ENCODE results near the gene ZMYND8. TPM values are rescaled to one million over a fixed set of nuclear protein-coding genes. Genes with fewer than 3 reads are reported as not detected.

ZMYND8 gene
- total RNA-seq, 1 experiment from 2014 or later: 29.0 TPM

DNA sequence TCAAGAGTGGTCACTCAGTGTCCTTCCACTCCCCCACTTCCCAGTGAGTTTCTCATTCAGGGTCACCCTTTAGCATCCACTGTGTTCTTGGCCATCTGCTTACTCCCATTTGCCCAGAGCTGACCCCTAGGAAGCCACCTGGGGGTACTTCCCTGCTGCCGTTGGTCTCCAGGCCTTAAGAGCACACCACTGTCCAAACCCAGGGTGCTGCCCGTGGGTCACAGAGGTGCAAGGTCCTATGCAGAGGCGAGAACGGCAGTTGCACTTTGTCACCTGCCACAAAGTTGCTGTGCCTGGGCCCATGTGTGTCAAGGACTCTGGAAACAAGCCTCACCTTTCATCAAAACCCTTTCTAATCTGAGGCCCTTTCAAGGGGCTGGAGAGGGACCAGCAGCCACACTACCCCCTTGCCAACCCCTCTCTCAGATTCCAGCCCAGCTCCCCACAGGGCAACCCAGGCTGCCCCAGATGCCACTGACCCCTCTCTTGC, 191.1 kb downstream of the ZMYND8 start:
- H3K4me1 ChIP-seq (ENCODE audit: control insufficient read depth in 1 of 2, insufficient read depth in 2 of 2, low read length in 2 of 2): no peaks in the 10 kb centered on the region
- TF ChIP-seq SP1 (IDR thresholded peaks at IDR 0.05; ENCODE audit: low read depth): no peak
- no peak for TF ChIP-seq CTCF (IDR thresholded peaks at IDR 0.05 in 2 of 3, conservative IDR thresholded peaks at IDR 0.05 in 1 of 3; ENCODE audit: borderline replicate concordance in 1 of 3, insufficient read depth in 1 of 3, low read depth in 2 of 3, low read length in 2 of 3)
- TF ChIP-seq, protein P1, sequence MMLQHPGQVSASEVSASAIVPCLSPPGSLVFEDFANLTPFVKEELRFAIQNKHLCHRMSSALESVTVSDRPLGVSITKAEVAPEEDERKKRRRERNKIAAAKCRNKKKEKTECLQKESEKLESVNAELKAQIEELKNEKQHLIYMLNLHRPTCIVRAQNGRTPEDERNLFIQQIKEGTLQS (IDR thresholded peaks at IDR 0.05): no peak
- TF ChIP-seq RAD21 (IDR thresholded peaks at IDR 0.05; ENCODE audit: low read depth): no peak
- TF ChIP-seq, protein P2, sequence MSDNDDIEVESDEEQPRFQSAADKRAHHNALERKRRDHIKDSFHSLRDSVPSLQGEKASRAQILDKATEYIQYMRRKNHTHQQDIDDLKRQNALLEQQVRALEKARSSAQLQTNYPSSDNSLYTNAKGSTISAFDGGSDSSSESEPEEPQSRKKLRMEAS (IDR thresholded peaks at IDR 0.05): no peak
- no peak for TF ChIP-seq ELF1 (IDR thresholded peaks at IDR 0.05; ENCODE audit: borderline replicate concordance, low read depth)
- no peak for TF ChIP-seq JUND (IDR thresholded peaks at IDR 0.05)
- TF ChIP-seq SRF (IDR thresholded peaks at IDR 0.05; ENCODE audit: low read depth): no peak
- no peak for TF ChIP-seq TCF7L2 (IDR thresholded peaks at IDR 0.05; ENCODE audit: borderline replicate concordance, extremely low read depth, insufficient read depth, insufficient read length)
- TF ChIP-seq ZFX (IDR thresholded peaks at IDR 0.05): no peak
- TF ChIP-seq CBX3 (IDR thresholded peaks at IDR 0.05; ENCODE audit: low read depth): no peak
- TF ChIP-seq POLR2AphosphoS5 (IDR thresholded peaks at IDR 0.05; ENCODE audit: low read depth, low read length): no peak
- no peak for TF ChIP-seq EGR1 (IDR thresholded peaks at IDR 0.05; ENCODE audit: low read depth)
- no peak for TF ChIP-seq EZH2phosphoT487 (IDR thresholded peaks at IDR 0.05; ENCODE audit: borderline replicate concordance)
- TF ChIP-seq POLR2A (IDR thresholded peaks at IDR 0.05; ENCODE audit: borderline replicate concordance, extremely low read depth, insufficient read depth, insufficient read length): no peak
- TF ChIP-seq, protein P3, sequence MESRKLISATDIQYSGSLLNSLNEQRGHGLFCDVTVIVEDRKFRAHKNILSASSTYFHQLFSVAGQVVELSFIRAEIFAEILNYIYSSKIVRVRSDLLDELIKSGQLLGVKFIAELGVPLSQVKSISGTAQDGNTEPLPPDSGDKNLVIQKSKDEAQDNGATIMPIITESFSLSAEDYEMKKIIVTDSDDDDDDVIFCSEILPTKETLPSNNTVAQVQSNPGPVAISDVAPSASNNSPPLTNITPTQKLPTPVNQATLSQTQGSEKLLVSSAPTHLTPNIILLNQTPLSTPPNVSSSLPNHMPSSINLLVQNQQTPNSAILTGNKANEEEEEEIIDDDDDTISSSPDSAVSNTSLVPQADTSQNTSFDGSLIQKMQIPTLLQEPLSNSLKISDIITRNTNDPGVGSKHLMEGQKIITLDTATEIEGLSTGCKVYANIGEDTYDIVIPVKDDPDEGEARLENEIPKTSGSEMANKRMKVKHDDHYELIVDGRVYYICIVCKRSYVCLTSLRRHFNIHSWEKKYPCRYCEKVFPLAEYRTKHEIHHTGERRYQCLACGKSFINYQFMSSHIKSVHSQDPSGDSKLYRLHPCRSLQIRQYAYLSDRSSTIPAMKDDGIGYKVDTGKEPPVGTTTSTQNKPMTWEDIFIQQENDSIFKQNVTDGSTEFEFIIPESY (IDR thresholded peaks at IDR 0.05; ENCODE audit: extremely low read depth, insufficient replicate concordance, low read length): no peak
- TF ChIP-seq CEBPB (IDR thresholded peaks at IDR 0.05; ENCODE audit: low read depth): no peak
- TF ChIP-seq SIN3A (IDR thresholded peaks at IDR 0.05; ENCODE audit: low read depth): no peak
- TF ChIP-seq REST (IDR thresholded peaks at IDR 0.05; ENCODE audit: low read depth): no peak
- no peak for TF ChIP-seq YY1 (IDR thresholded peaks at IDR 0.05; ENCODE audit: extremely low read depth, insufficient replicate concordance, low read depth, low read length)
- intact Hi-C loops (cut with micrococcal nuclease): no loop called here
- H3K9me3 ChIP-seq (ENCODE audit: control insufficient read depth in 1 of 2, insufficient read depth in 1 of 2, low read depth in 1 of 2, low read length in 2 of 2): no peaks in the 10 kb centered on the region
- H3K27ac ChIP-seq (ENCODE audit: low read depth, low read length): no peak overlapping the region
- H3K4me3 ChIP-seq (replicated peaks in 1 of 2; ENCODE audit: low read depth in 1 of 2, low read length in 2 of 2): no peak overlapping the region
- no peak overlapping the region for H3K4me2 ChIP-seq (ENCODE audit: low read length)
- RAD21 ChIA-PET (ENCODE audit: low non-redundant PET in 1 of 2, low total read pairs in 2 of 2, uncharacterized antibody in 2 of 2, unreplicated experiment in 2 of 2): no interaction called here
- H3K9ac ChIP-seq (ENCODE audit: low read length): no peak overlapping the region
- CTCF ChIA-PET: no interaction called here
- H3K27me3 ChIP-seq (ENCODE audit: insufficient read depth, low read length): no peaks in the 10 kb centered on the region
- DNase-seq (ENCODE audit: low read depth, low spot score) (no peak), ATAC-seq (no peak)
- no peaks in the 10 kb centered on the region for H3K36me3 ChIP-seq (ENCODE audit: control insufficient read depth in 1 of 2, insufficient read depth in 2 of 2, low read length in 2 of 2)
- POLR2A ChIA-PET: no interaction called here
- H2AFZ ChIP-seq (ENCODE audit: low read depth, low read length, poor library complexity, severe bottlenecking): no peak overlapping the region
- no TSS peak for BruUV-seq (replicated peaks)
- H3K9me2 ChIP-seq (ENCODE audit: insufficient read depth): no peaks in the 10 kb centered on the region
- no peaks in the 10 kb centered on the region for H4K20me1 ChIP-seq (ENCODE audit: insufficient read depth)
- H3K79me2 ChIP-seq (ENCODE audit: insufficient read depth, low read length): no peaks in the 10 kb centered on the region

All from HCT116 (cell line).